T-helper 1 cell (primary cell): ENCODE results near the gene GPBAR1.
A peak's percentile ranks its signal among the peaks of the same experiment; 100 is the strongest.
"Not testable (repeated sequence)": the region's sequence is repeated elsewhere in the genome, so short reads cannot be mapped to it uniquely, and the experiment has no call there.

Experiments used
- DNase-seq, 5 donors: peaks; one replicate each; pipeline ENCODE4 v3.0.0-alpha.2; 2012 to 2020

Gene GPBAR1

GRCh38 chr2:218269900-218270720, 9.3 kb downstream of the GPBAR1 start, which contains the start of the genes AAMP and PNKD:
AAMP (minus strand) TSS chr2:218270137; CDS start chr2:218270086, 51 bp downstream.
PNKD (plus strand) TSS chr2:218270519; CDS start chr2:218270536, 17 bp downstream.
- DNase-seq: peak; percentile 100

- DNase-seq: no peak
Measured at GRCh38 chr2:218270721-218271486, 10.1 kb downstream of the GPBAR1 start.

GRCh38 chr2:218271487-218271797, 10.6 kb downstream of the GPBAR1 start:
- no peak for DNase-seq

GRCh38 chr2:218271865-218272530, 11.2 kb downstream of the GPBAR1 start:
- no peak for DNase-seq

GRCh38 chr2:218272531-218273212, 11.9 kb downstream of the GPBAR1 start:
- DNase-seq: peak; percentile 57 to 76 (median 70)

- DNase-seq: not testable (repeated sequence)
Measured at GRCh38 chr2:218273214-218273907, 12.5 kb downstream of the GPBAR1 start.

GRCh38 chr2:218273908-218274249, 13.1 kb downstream of the GPBAR1 start:
- DNase-seq: no peak

GRCh38 chr2:218274586-218274985, 13.8 kb downstream of the GPBAR1 start:
- no peak for DNase-seq

GRCh38 chr2:218275371-218276072, 14.7 kb downstream of the GPBAR1 start:
- DNase-seq: no peak

- no peak for DNase-seq
Measured at GRCh38 chr2:218276986-218277755, 16.4 kb downstream of the GPBAR1 start.

- no peak for DNase-seq
Measured at GRCh38 chr2:218277921-218278320, 17.1 kb downstream of the GPBAR1 start.

- no peak for DNase-seq
Measured at GRCh38 chr2:218278531-218279360, 17.9 kb downstream of the GPBAR1 start.

GRCh38 chr2:218280260-218280870, 19.6 kb downstream of the GPBAR1 start:
- DNase-seq: no peak

- no peak for DNase-seq
Measured at GRCh38 chr2:218281449-218281848, 20.6 kb downstream of the GPBAR1 start.

- DNase-seq: no peak
Measured at GRCh38 chr2:218282173-218282991, 21.6 kb downstream of the GPBAR1 start.

GRCh38 chr2:218284106-218284811, 23.4 kb downstream of the GPBAR1 start:
- DNase-seq: peak in 3 of 5 donors; percentile 44 to 80 (median 45)

GRCh38 chr2:218285604-218286003, 24.8 kb downstream of the GPBAR1 start:
- no peak for DNase-seq
